Activated CD8-positive, alpha-beta memory T cell treated with anti-CD3 and anti-CD28 coated beads, Interleukin-2, amount 50 U/mL, for 4 hours (primary cell): ENCODE data around the gene ARHGEF12.
A peak's percentile ranks its signal among the peaks of the same experiment; 100 is the strongest.

Experiments used
- DNase-seq: peaks from one replicate; pipeline ENCODE4 v3.0.0-alpha.2; 2020

ARHGEF12 gene

DNA sequence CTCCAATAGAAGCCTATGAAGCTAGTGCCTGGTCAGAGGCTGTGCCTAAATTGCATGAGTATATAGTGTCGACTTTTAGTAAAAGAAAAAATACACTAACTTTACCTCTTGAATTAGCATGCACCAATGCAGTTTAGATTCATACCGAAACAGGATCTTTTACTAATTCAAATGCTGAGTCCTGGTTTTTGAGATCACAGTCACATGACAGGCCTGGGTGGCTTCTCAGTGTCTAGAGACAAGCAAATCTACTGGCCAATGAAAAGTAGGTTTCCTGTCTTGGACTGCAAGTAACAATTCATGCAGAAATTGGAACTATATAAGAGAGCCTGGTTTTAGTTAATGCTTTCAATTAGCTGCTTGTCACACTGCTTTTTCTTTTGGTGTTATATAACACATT is 7.2 kb downstream of the ARHGEF12 start:
- no peak for DNase-seq

DNA sequence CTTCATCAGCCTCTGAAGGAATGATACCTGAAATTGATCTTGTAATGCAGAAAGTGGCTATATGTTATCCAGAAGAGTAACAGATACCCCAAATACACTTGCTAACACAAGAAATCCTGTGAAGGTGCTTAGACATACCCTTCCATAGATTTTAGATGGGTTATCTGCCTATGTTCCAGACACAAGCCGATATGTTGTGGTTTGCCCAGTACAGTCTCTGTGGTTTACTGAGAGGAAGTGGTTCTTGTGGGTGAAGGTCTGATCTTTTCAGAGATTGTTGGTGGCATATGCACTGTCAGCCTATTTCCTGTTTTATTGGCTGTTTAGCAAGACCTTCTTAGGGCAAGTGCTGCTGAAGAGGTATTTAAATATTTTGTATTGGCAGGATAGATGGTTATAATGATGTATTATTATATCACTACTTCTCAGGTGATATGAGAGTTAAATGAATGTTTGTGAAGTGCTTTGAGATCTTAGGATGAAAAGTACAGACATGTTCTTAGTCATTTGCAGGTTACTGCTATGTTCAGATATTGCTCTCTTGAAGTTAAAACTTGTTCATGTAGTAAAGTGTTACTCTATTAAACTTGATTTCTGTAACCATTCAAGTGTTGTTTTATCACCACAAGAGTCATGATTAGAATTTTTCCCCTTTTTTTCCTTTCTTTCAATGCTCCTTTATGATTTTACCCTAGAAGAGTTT is 8.2 kb downstream of the ARHGEF12 start:
- DNase-seq = peak; percentile 20

DNA sequence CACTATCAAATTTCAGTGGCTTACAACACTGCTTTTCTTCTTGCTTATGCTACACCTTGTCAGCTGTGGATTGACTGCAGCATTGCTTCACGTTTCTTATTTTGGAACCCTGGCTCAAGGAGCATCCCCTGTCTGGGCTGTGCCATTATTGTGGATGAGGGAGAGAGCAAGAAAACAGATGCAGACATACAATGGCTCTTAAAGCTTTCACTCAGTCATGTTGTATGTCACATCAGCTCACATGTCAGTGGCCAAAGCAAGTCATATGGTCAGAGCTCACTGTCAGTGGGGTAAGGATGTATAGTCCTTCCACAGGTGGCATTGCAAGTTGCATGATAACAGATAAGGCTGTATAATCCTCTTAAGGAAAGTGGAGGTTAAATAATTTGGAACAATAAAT is 10.0 kb downstream of the ARHGEF12 start:
- no peak for DNase-seq

DNA sequence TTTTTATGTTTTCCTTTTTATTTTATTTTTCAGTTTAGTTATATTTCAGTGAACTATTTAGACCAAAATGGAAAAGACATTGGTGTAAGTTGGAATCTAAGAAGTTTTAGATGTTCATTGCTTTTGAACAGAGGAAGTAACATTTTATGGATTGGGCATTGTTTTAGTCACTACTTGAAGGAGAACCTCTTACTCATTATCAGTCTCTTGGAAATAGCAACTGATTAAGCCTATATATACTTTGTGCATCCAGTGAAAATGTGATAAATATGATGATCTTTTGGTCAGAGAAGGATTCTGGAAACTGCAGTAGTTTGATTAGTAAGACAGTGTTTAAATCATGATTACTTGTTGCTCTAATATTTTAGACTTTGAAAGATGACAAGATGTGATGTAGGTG is 14.4 kb downstream of the ARHGEF12 start:
- no peak for DNase-seq

DNA sequence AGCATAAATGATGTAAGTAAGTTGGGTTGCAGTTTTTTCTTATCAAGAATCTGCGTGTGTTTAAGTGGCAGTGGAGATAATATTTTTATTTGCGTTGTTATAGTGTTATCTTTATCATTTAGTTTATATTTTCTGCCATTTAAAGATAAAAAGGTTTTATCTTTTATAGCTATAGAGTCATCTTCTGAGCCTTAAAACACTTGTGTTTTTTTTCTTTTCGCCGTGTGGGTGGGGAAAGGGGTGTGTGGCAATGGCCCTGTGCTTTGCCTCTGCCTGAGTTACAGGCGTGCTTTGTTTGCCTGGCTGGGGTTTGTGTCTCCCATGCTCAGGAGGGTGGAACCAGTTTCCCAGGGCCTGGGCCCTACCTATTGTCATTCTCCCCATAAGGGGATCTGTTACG is 16.2 kb downstream of the ARHGEF12 start:
- DNase-seq = no peak

DNA sequence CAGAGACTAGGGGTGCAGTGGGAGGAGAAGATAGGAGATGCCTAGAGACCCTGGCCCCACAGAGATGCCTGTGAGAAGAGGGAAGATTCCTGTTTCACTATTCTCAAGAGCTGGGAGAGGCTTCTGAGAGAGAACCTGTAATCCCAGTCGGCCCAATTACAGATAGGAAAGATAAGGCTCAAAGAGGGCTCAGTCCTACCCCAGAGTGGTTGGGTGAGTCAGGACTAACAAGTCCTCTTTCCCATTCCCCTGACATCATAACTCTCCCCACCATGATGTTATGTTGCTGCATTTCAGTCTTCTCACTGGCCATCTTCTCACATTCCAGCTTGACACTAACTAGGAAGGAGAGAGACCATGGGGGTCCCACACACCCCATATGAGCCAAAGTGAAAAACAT is 17.9 kb downstream of the ARHGEF12 start:
- DNase-seq = no peak

DNA sequence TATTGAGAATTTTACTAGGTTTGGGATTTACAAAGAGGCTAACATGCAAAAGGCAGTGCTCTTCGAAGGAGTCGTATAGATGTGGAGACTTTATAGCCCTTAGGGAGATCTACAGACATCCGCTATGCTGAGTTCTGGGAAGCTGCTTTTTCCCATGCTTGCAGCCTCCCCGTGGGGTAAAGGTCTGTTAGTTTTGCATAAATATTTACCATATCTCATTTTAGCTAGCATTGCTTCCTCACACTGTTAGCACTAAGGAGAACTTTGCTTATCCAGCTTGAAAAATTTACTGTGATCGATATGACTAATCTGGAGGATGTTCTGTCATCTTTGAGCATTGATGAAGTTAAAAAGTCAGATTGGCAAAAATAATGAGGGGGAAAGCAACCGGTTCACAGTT is 18.6 kb downstream of the ARHGEF12 start:
- DNase-seq = no peak

DNA sequence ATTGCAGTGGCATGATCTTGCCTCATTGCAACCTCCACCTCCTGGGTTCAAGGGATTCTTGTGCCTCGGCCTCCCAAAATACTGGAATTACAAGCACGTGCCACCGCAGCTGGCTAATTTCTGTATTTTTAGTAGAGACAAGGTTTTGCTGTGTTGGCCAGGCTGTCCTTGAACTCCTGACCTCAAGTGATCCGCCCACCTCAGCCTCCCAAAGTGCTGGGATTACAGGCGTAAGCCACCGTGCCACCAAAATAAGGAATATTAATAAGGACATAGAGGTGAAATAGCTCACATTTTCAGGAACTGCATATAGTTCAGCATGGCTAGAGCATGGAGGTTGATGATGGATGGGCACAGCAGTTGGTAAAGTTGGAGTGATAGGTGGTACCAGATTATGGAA is 21.4 kb downstream of the ARHGEF12 start:
- DNase-seq = no peak

DNA sequence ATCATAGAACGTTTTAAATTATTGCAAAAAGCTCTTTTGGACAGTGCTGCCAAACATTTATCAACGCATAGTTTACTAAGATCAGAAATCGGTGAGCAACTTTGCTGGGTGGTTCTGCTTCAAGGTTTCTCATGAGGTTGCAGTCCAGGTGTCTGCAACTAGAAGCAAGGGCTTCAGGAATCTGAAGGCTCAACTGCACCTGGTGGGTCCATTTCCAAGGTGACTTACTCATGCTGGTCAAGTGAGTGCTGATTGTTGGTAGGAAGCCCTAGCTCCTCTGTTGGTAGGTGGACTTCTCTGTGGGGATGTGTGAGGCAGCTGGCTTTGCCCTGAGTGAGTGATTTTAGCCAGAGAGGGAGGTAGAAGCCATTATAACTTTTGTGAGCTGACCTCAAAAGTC is 22.5 kb downstream of the ARHGEF12 start:
- DNase-seq = no peak

DNA sequence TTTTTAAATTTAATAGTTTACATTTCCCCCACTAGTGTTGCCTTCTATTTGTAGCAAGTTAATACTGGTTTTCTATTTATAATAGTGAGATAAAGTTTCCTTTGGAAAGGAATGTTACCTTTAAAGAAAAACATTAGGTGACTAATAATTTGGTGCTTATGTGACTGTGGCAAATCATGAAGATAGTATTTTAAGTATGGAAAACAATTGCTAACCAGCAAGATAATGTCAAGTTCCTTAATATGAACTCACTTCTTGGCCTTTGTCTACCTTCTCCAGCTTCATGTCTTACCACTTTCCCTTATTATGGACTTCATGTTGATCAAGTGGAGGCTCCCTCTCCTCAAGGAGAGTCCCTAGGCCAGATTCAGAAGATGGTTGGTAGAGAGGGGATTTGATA is 27.2 kb downstream of the ARHGEF12 start:
- DNase-seq = no peak

DNA sequence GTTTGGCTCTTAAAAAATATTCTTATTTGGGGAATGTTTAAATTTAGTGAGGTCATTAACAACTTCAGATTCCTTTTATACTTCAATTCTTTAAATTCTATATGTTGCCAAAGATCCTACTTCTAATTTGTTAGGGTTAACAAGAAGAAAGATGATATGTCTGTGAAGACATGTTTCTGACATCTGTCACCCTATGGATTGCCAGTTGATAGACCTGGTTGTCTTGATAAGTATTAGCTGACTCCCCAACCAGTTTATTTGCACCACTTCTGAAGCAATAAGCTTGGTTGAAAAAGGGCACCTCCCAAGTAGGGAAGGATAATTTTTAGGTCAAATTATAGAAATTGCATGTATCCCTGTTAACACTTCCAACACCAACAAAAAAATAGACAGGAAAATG is 29.3 kb downstream of the ARHGEF12 start:
- DNase-seq = no peak

DNA sequence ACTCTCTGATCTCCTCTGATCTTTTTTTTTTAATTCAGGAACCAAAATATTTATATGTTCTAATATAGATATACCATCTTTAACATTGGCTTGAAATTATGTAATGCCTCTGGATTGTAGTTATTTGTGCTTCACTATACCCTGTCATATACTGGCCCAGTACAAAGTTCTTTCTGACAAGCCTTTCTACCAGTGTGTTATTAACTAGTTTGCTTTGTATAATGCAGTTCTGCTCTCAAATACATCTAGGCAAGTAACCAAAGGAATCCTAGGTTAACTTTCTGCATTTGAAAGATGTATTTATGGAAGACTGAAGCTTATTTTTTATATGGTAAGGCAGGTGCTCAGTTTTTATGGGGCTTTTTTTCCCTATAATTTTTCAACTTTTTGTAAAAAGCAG is 36.1 kb downstream of the ARHGEF12 start:
- DNase-seq = no peak

DNA sequence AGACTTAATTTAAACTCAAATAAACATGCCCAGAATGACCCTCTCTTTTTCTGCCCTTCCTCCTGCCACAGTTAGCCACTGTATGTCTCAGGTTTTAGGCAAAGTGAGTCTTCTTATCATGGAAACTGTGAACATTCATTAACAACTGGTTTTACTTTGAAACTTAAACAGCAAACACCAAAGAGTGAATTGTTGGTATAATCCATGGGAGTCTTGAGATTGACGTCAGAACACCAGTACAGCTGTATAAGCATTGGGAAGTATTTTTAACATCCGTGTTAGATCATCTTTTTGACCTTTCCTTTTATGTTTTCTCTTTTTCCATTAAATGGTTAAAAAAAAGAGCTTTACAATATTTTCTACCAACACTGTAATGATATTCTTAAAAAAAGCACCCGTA is 38.9 kb downstream of the ARHGEF12 start:
- no peak for DNase-seq

DNA sequence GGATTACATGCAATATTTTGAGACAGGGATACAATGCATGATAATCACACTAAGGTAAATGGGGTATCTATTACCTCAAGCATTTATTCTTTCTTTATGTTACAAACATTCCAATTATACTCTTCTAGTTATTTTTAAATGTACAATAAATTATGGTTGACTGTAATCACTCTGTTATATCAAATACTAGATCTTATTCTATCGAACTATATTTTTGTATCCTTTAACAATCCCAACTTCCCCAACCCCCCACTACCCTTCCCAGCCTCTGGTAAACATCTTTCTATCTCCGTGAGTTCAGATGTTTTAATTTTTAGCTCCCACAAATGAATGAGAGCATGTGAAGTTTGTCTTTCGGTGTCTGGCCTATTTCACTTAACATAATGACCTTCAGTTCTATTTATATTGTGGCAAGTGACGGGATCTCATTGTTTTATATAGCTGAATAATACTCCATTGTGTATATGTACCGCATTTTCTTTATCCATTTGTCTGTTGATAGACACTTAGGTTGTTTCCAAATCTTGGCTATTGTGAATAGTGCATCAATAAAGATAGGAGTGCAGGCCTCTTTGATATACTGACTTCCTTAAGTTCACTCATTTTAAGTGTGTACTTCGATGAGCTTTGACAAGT is 40.5 kb downstream of the ARHGEF12 start:
- no peak for DNase-seq

DNA sequence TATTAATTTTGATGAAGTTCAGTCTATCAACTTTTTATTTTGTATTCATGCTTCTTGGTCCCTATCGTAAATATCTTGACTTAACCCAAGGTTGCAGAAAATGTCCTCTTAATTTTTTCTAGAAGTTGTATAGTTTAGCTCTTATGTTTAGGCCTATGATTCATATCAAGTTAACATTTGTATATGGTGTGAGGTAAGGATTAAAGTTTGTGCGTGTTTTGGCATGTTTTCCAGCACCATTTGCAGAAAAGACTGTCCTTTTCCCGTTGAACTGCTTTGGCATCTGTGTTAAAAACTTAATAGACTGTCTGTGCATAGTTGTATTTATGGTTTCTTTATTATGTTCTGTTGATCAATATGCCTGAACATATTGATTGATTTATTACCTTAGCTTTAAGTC is 42.3 kb downstream of the ARHGEF12 start:
- no peak for DNase-seq

DNA sequence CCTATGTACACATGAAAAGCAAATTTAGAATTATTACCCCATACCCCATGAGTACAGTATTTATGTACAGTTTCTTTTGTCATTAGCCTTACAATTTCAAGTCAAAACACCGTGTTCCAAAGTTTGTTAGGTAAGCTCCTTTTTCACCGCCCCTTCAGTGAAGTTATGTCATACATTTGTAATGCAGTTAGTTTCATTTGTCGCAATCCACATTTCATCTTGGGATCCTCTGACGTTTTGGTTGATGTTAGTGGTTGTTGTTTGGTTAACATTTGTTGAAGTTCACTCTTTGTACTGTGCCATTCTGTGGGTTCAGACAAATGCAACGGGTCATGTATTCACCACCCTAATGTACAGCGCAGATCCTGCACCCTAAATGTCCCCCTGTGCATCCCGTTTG is 45.2 kb downstream of the ARHGEF12 start:
- DNase-seq = no peak

DNA sequence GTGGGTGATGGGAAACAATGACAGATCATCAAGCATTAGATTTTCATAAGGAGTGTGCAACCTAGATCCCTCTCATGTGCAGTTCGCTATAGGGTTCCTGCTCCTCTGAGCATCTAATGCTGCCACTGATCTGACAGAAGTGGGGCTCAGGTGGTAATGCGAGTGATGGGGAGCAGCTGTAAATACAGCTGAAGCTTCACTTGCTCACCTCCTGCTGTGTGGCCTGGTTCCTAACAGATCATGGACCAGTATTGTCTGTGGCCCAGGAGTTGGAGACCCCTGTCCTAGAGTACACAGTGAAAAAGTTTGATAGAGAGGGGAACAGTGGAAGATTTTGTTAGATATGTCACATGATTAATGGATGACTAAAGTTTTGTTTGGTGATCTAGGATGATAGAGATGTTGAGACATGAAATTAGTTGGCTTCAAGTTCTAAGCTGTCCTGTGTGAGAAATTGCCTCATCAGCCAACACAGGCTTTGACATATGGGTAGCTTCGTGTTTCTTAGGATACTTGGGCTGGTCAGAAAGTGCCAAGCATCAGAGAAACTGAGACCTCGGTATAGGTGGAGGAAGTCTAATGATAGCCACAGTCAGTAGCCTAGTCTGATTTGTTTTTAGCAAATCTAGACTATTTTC is 47.4 kb downstream of the ARHGEF12 start:
- DNase-seq = no peak

DNA sequence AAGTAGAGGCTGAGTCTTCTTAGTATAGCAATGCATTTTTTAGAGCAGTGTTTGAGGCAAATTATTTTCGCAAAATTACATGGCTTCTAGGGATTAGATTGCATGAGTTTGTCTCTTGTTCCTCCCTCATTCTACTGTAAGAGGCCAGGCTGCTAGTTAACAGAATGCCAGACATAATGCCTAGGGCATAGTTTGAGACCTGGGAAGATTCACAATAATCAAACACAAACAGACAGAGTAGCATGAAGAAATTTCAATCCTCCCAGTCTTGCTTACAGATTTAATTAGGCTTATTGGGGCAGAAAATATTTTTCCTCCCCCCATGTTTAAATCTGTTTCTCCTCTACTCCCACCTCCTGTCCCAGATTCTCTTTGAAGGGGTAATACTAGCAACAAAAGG is 48.3 kb downstream of the ARHGEF12 start:
- no peak for DNase-seq

DNA sequence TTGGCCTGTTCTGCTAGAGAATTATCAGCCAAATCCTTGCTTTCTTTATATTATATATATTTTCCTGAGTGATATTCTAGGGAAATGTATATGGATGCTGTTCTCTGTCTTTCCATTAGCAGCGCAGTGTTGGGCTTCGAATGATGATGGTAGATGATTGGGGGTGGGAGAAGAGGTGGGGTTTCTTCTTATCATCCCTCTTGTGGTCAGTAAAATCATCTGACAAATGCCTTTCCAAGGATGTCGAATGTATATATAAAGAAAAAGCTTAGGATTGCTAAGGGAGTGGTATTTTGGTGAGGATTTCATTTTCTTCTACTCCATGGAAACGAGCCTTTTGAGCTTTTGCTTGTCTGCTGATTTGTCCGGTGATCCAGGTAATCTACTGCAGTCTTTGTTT is 48.9 kb downstream of the ARHGEF12 start:
- DNase-seq = no peak

DNA sequence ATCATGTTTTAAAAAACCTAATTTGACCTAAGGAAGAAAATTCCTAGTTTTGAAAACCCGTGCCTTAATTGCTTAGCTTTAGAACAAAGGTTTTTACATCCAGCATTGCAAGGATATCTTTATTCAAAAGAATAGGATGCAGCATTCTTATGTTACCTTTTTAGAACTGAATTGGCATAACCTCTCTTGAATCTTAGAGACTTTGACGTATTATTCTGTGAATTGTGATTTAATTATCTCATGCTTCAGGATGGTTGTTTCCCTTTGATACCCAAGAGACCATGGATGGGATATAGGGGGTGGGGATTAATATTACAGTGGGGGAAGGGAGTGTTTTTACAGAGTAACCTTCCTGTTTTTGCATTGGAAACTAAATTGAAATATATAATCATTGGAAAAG is 49.4 kb downstream of the ARHGEF12 start:
- DNase-seq = no peak

DNA sequence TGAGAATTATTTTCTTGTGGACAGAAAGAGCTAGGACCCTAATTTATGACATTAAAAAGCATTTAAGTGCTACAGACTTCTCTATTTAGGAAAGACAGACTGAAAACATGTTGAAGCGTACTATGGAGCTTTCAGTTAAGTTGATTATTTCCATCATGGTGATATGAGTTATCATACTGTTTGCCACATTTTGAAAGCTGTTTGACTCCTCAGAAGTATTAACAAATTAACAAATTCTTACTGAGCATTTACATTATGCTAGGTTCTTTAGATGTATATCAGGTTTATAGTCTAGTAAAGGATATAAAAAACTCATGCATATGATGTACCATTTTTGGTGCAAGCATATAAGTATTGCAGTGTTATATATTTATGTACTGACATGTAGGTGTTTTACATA is 50.1 kb downstream of the ARHGEF12 start:
- DNase-seq = no peak

DNA sequence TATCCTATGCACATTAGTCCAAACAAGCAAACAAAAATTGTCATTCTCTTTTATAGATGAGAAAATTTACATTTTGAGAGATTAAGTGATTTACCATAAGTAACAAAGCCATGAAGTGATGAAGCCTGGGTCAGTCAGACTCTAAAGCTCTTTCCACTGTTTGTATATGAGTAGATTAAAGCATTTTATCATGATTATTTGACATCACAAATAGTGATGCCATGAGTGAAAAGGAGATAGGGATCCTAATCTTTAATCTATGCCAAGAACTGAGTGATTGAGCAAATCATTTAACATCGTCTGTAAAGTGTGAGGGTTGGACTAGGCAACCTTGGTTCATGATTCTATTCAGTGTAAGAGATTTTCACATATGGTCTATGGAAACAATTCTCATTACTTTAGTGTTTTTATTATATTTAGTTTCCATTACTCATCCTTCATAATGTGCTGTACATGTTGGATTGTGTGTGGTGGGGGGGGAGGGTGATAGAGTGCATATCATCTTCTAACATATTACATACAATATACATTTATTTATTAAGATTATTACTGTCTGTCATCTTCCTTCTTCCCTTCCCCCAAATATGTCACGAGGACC is 50.7 kb downstream of the ARHGEF12 start:
- DNase-seq = no peak

DNA sequence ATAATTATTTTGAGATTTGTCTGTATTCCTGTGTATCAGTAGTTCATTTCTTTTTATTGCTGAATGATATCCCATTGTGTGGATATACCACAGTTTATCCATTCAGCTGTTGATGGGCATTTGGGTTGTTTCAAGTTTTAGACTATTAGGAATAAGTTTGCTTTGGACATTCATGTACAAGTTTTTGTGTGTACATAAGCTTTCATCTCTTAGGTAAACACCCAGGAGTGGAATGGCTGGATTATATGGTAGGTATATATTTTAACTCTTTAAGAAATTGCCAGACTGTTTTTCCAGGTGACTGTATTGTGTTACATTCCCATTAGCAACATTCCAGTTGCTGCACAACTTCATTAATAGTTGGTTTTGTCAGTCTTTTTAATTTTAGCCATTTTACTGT is 52.0 kb downstream of the ARHGEF12 start:
- DNase-seq = no peak
